ENCODE data around the gene PTGER3. TPM values are rescaled to one million over a fixed set of nuclear protein-coding genes. Genes with fewer than 3 reads are reported as not detected.

PTGER3 gene
- 0.16 TPM in 1 of 2 replicates, not detected in the other for total RNA-seq

DNA sequence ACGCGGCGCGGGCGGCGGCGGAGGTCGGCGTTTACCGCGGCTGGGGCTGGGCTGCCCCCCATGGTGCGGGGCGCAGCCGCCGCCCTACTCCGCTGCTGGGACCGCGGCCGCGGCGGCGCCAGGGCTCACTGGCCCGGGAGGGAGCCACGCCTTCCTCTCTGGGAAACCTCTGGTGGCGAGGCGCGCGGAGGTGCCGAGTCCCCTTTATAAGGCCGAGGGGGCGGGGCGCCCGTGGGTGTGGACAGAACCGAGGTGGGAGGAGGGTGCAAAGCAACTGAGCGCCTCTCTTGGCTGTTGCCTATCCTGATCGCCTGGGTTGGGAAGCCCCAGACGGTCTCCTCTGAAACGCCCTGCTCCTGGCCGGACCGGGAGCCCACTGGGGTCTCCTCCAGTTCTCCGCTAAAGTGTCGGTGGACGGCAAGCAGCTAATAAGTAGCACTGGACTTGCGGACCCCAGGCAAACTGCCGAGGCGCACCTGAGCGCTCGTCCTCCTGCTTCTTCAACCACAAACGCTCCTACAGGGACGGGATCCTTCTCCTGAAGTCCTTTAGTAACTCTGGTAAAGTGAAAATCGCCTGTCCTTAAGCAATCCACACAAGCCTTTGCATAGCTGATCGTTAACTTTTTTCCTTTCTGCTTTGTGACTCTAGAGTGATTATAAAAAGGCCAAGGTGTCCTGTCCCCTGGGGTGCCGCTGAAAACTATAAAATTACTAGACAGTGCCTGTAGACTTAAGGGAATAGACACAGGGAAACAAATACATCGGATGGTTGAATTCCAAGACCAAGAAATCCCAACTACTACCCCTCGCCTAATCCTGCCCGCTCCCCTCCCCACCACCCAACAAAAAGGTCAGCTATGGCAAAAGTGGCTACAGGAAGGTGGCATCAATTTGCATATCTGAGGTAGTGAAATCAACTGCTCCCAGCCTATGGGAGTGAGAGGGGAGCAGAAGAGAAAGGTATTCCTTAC is at the start of gene PTGER3:
Gene PTGER3, minus strand, starts transcription at position 182 of the 973 bp plus-strand sequence. CDS start 239 bp downstream, outside the sequence.

GRCh38 chr1:71080739-71081696 is 33.4 kb upstream of the PTGER3 start, which contains the start of gene ZRANB2:
Gene ZRANB2, minus strand, starts transcription at chr1:71081035. Its CDS starts 40 bp downstream, at chr1:71080995.

Other genes with a start within 250 kb of the PTGER3 start
- gene ZRANB2, start 33.2 kb upstream of the PTGER3 start, total RNA-seq, result 16.0 and 40.0 TPM in 2 replicates